Adrenal gland (tissue), 5 donors: ENCODE results near the gene KRTAP16-1.
"Not testable (repeated sequence)": the region's sequence is repeated elsewhere in the genome, so short reads cannot be mapped to it uniquely, and the experiment has no call there.

ENCODE experiments used
- POLR2A ChIP-seq, 2 donors: fragments of 450-650 bp; IDR thresholded peaks; one replicate each; pipeline ENCODE4 v1.6.1; 2017; ENCODE audit warnings: antibody characterized with exemption in 2 of 2, mild to moderate bottlenecking in 2 of 2, moderate library complexity in 1 of 2
- TF ChIP-seq, protein P1 (sequence below), 6 experiments: fragments of 450-650 bp in 4 of 6; fragments of 200-600 bp in 2 of 6; sonication (generic) in 1 of 6; IDR thresholded peaks; 1 replicate in 5 of 6; 2 replicates in 1 of 6; pipeline versions ENCODE4 v1.5.1 to v1.8.0; 2016 to 2021; ENCODE audit warnings: antibody characterized with exemption in 6 of 6, mild to moderate bottlenecking in 2 of 6, moderate library complexity in 1 of 6
- donor health status: DM: no; HTN: no; CAD: no.

DNA sequence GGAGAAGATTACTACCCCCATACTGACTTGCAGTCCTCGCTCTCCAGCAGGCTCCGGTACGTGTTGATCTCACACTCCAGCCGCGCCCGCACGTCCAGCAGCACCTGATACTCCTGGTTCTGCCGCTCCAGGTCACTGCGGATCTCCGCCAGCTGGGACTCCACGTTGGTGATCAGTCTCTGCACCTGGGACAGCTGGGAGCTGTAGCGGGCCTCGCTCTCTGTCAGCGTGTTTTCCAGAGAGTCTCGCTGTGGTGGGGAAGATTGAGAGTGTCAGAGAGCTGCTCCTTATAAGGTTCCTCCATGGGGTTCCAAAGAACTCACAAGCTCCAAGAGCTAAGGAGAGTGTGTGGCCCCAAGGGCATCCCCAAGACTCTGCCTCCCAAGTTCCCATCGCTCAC is 37.3 kb upstream of the KRTAP16-1 start:
- TF ChIP-seq, protein P1, sequence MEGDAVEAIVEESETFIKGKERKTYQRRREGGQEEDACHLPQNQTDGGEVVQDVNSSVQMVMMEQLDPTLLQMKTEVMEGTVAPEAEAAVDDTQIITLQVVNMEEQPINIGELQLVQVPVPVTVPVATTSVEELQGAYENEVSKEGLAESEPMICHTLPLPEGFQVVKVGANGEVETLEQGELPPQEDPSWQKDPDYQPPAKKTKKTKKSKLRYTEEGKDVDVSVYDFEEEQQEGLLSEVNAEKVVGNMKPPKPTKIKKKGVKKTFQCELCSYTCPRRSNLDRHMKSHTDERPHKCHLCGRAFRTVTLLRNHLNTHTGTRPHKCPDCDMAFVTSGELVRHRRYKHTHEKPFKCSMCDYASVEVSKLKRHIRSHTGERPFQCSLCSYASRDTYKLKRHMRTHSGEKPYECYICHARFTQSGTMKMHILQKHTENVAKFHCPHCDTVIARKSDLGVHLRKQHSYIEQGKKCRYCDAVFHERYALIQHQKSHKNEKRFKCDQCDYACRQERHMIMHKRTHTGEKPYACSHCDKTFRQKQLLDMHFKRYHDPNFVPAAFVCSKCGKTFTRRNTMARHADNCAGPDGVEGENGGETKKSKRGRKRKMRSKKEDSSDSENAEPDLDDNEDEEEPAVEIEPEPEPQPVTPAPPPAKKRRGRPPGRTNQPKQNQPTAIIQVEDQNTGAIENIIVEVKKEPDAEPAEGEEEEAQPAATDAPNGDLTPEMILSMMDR (IDR thresholded peaks at IDR 0.05): not testable (repeated sequence)
- TF ChIP-seq POLR2A (IDR thresholded peaks at IDR 0.05): not testable (repeated sequence)
